SU-DHL-6 (cell line): Measurements from ENCODE around the gene EYS.

Experiments used
- H2AFZ ChIP-seq: fragments of 200-600 bp; sonication (generic); 2 replicates; pipeline ENCODE4 v1.6.1; 2014; ENCODE audit warnings: low read depth, mild to moderate bottlenecking, moderate library complexity, mixed read lengths, antibody characterized with exemption, low read length; ENCODE audit not compliant: severe bottlenecking
- H3F3A ChIP-seq: fragments of 200-600 bp; shearing (Covaris generic); 2 replicates; pipeline ENCODE4 v1.6.0; 2016; ENCODE audit warnings: antibody characterized with exemption, mild to moderate bottlenecking; ENCODE audit not compliant: insufficient read depth
- H3K27ac ChIP-seq: fragments of 200-600 bp; sonication (generic); 2 replicates; pipeline ENCODE4 v1.5.1; 2016; ENCODE audit warnings: low read depth, mild to moderate bottlenecking, low read length, moderate library complexity, mixed read lengths
- H3K27me3 ChIP-seq: fragments of 200-600 bp; sonication (generic), shearing (Covaris generic); 2 replicates; pipeline ENCODE4 v1.6.0; 2014; ENCODE audit warnings: mild to moderate bottlenecking, low read length
- H3K36me3 ChIP-seq: fragments of 200-600 bp; sonication (generic); 2 replicates; pipeline ENCODE4 v1.6.1; 2014; ENCODE audit warnings: mild to moderate bottlenecking, low read length, mixed read lengths
- H3K4me2 ChIP-seq: fragments of 300-600, 200-600 bp; shearing (Covaris generic), sonication (generic); 2 replicates; pipeline ENCODE4 v1.6.0; 2014; ENCODE audit warnings: low read length, low read depth, mild to moderate bottlenecking; ENCODE audit not compliant: poor library complexity, severe bottlenecking
- H3K4me3 ChIP-seq: fragments of 200-600 bp; sonication (generic); 2 replicates; pipeline ENCODE4 v1.5.1; 2014; ENCODE audit warnings: antibody characterized with exemption, low read length, mild to moderate bottlenecking, mixed read lengths; ENCODE audit not compliant: insufficient read depth, poor library complexity, severe bottlenecking
- H3K79me2 ChIP-seq: fragments of 200-600 bp; sonication (generic); 2 replicates; pipeline ENCODE4 v1.6.1; 2014; ENCODE audit warnings: mild to moderate bottlenecking, low read length, moderate library complexity; ENCODE audit not compliant: insufficient read depth
- H3K9ac ChIP-seq: fragments of 200-600 bp; sonication (generic); 2 replicates; pipeline ENCODE4 v1.7.0; 2014; ENCODE audit warnings: mild to moderate bottlenecking, low read length
- H3K9me2 ChIP-seq: fragments of 200-600 bp; sonication (generic); replicated peaks from 2 replicates; pipeline ENCODE4 v1.6.1; 2014; ENCODE audit warnings: low read length; ENCODE audit not compliant: insufficient read depth
- H3K9me3 ChIP-seq: fragments of 200-600 bp; sonication (generic); 2 replicates; pipeline ENCODE4 v1.6.1; 2014; ENCODE audit warnings: low read length, mixed read lengths; ENCODE audit not compliant: insufficient read depth
- H4K20me1 ChIP-seq: fragments of 200-600 bp; sonication (generic); 2 replicates; pipeline ENCODE4 v1.6.1; 2014; ENCODE audit warnings: low read depth, mild to moderate bottlenecking, antibody characterized with exemption, low read length, moderate library complexity, mixed read lengths
- CTCF ChIP-seq: fragments of 200-600 bp; sonication (generic); IDR thresholded peaks from one replicate; pipeline ENCODE4 v1.5.1; 2017; ENCODE audit warnings: antibody characterized with exemption, mild to moderate bottlenecking, low read length, moderate library complexity; ENCODE audit not compliant: insufficient read depth, poor library complexity, severe bottlenecking
- EZH2phosphoT487 ChIP-seq: fragments of 200-600 bp; sonication (generic), shearing (Covaris generic); conservative IDR thresholded peaks from 2 replicates; pipeline ENCODE4 v1.6.1; 2018; ENCODE audit warnings: mild to moderate bottlenecking, antibody characterized with exemption, low read length, moderate library complexity, mixed read lengths

The EYS gene

GRCh38 chr6:64254558-64254957 lies 1452.5 kb downstream of the EYS start:
- no peaks in the 10 kb centered on the region for H3K79me2 ChIP-seq
- TF ChIP-seq EZH2phosphoT487 (no peak), CTCF (no peak)
- no peak overlapping the region for H2AFZ ChIP-seq
- H3F3A ChIP-seq: no peaks in the 10 kb centered on the region
- H3K27ac ChIP-seq: no peak overlapping the region
- no peaks in the 10 kb centered on the region for H3K9me3 ChIP-seq
- H3K36me3 ChIP-seq: no peaks in the 10 kb centered on the region
- no peak overlapping the region for H3K9ac ChIP-seq
- H3K4me2 ChIP-seq: no peak overlapping the region
- H3K4me3 ChIP-seq: no peak overlapping the region
- H4K20me1 ChIP-seq: no peaks in the 10 kb centered on the region
- H3K27me3 ChIP-seq: no peaks in the 10 kb centered on the region
- no peaks in the 10 kb centered on the region for H3K9me2 ChIP-seq

GRCh38 chr6:64252256-64252655 lies 1454.8 kb downstream of the EYS start:
- Histone ChIP-seq H3K79me2 (no peaks in the 10 kb centered on the region), H3K9ac (no peak overlapping the region), H3K27ac (no peak overlapping the region), H3K36me3 (no peaks in the 10 kb centered on the region), H3K9me2 (no peaks in the 10 kb centered on the region), H3K9me3 (no peaks in the 10 kb centered on the region), H2AFZ (no peak overlapping the region), H4K20me1 (no peaks in the 10 kb centered on the region), H3K4me2 (no peak overlapping the region), H3F3A (no peaks in the 10 kb centered on the region), H3K27me3 (no peaks in the 10 kb centered on the region), H3K4me3 (no peak overlapping the region)
- TF ChIP-seq EZH2phosphoT487 (no peak), CTCF (no peak)

- H3K79me2 ChIP-seq: no peaks in the 10 kb centered on the region
- H3K4me2 ChIP-seq: no peak overlapping the region
- H2AFZ ChIP-seq: no peak overlapping the region
- no peaks in the 10 kb centered on the region for H3K27me3 ChIP-seq
- no peaks in the 10 kb centered on the region for H3K36me3 ChIP-seq
- no peak overlapping the region for H3K4me3 ChIP-seq
- H3K9me2 ChIP-seq: no peaks in the 10 kb centered on the region
- H4K20me1 ChIP-seq: no peaks in the 10 kb centered on the region
- H3K9ac ChIP-seq: no peak overlapping the region
- H3F3A ChIP-seq: no peaks in the 10 kb centered on the region
- TF ChIP-seq CTCF (no peak), EZH2phosphoT487 (no peak)
- no peaks in the 10 kb centered on the region for H3K9me3 ChIP-seq
- H3K27ac ChIP-seq: no peak overlapping the region
Observed at GRCh38 chr6:64250126-64250525, 1456.9 kb downstream of the EYS start.
